SK-N-SH treated with all-trans-retinoic acid at 6 μM for 48 hours (cell line): ENCODE results near the gene PTDSS2.
A peak's percentile ranks its signal among the peaks of the same experiment; 100 is the strongest.

Experiments used
- ATAC-seq: fragments of 200-7000 bp; cut with Tn5 transposase; 3 replicates; pipeline ENCODE4 v1.9.1; 2020; ENCODE audit warnings: mild to moderate bottlenecking, moderate library complexity
- ARNTL ChIP-seq: fragments of 450-650 bp; formaldehyde crosslinking; IDR thresholded peaks from 2 replicates; pipeline ENCODE4 v1.5.0; 2020; ENCODE audit warnings: low read depth, mild to moderate bottlenecking, moderate library complexity, borderline replicate concordance
- CREB5 ChIP-seq: fragments of 250-450 bp; sonication (Bioruptor Pico); IDR thresholded peaks from 2 replicates; pipeline ENCODE4 v1.5.1; 2020; ENCODE audit warnings: low read depth, mild to moderate bottlenecking, moderate library complexity
- CSRNP3 ChIP-seq: fragments of 250-450 bp; sonication (Bioruptor Pico); IDR thresholded peaks from 2 replicates; pipeline ENCODE4 v1.5.1; 2021; ENCODE audit warnings: mild to moderate bottlenecking, moderate library complexity
- ESRRG ChIP-seq: fragments of 250-450 bp; sonication (Bioruptor Pico); IDR thresholded peaks from 2 replicates; pipeline ENCODE4 v1.6.1; 2021; ENCODE audit warnings: mild to moderate bottlenecking
- GLIS3 ChIP-seq: fragments of 250-450 bp; sonication (Bioruptor Pico); IDR thresholded peaks from 2 replicates; pipeline ENCODE4 v1.5.0; 2020; ENCODE audit warnings: mild to moderate bottlenecking, moderate library complexity
- OSR1 ChIP-seq: fragments of 250-450 bp; sonication (Bioruptor Pico); IDR thresholded peaks from 2 replicates; pipeline ENCODE4 v1.8.0; 2022; ENCODE audit warnings: moderate library complexity, mild to moderate bottlenecking, inconsistent platforms
- PATZ1 ChIP-seq: fragments of 250-450 bp; sonication (Bioruptor Pico); IDR thresholded peaks from 2 replicates; pipeline ENCODE4 v1.8.0; 2020; ENCODE audit warnings: mild to moderate bottlenecking, moderate library complexity, borderline replicate concordance
- POU6F1 ChIP-seq: fragments of 250-450 bp; sonication (Bioruptor Pico); IDR thresholded peaks from 2 replicates; pipeline ENCODE4 v1.8.0; 2021; ENCODE audit warnings: low read depth, mild to moderate bottlenecking, moderate library complexity, borderline replicate concordance
- PPARA ChIP-seq: fragments of 250-450 bp; sonication (Bioruptor Pico); IDR thresholded peaks from 2 replicates; pipeline ENCODE4 v1.5.0; 2020; ENCODE audit warnings: mild to moderate bottlenecking, borderline replicate concordance
- RARB ChIP-seq: fragments of 250-450 bp; sonication (Bioruptor Pico); IDR thresholded peaks from 2 replicates; pipeline ENCODE4 v1.8.0; 2021; ENCODE audit warnings: mild to moderate bottlenecking, moderate library complexity
- TCF4 ChIP-seq: fragments of 250-450 bp; sonication (Bioruptor Pico); IDR thresholded peaks from 2 replicates; pipeline ENCODE4 v1.8.0; 2021; ENCODE audit warnings: mild to moderate bottlenecking, moderate library complexity, borderline replicate concordance
- TOX ChIP-seq: fragments of 250-450 bp; sonication (Bioruptor Pico); IDR thresholded peaks from 2 replicates; pipeline ENCODE4 v1.8.0; 2021; ENCODE audit warnings: mild to moderate bottlenecking, moderate library complexity, borderline replicate concordance
- TSHZ2 ChIP-seq: fragments of 250-450 bp; sonication (Bioruptor Pico); IDR thresholded peaks from 2 replicates; pipeline ENCODE4 v1.5.0; 2020; ENCODE audit warnings: mild to moderate bottlenecking, moderate library complexity
- ZC3H10 ChIP-seq: fragments of 250-450 bp; sonication (Bioruptor Pico); IDR thresholded peaks from 2 replicates; pipeline ENCODE4 v1.5.1; 2021; ENCODE audit warnings: mild to moderate bottlenecking, moderate library complexity
- ZNF565 ChIP-seq: fragments of 450-650 bp; formaldehyde crosslinking; conservative IDR thresholded peaks from 2 replicates; pipeline ENCODE4 v1.5.0; 2020; ENCODE audit warnings: low read depth, mild to moderate bottlenecking, moderate library complexity
- ZNF70 ChIP-seq: fragments of 450-650 bp; formaldehyde crosslinking; IDR thresholded peaks from 2 replicates; pipeline ENCODE4 v1.5.0; 2020; ENCODE audit warnings: mild to moderate bottlenecking, moderate library complexity
- ZNF8 ChIP-seq: fragments of 450-650 bp; formaldehyde crosslinking; IDR thresholded peaks from 2 replicates; pipeline ENCODE4 v1.5.0; 2020; ENCODE audit warnings: mild to moderate bottlenecking, moderate library complexity

PTDSS2 gene

GRCh38 chr11:412641-413119, 37.4 kb upstream of the PTDSS2 start (continued):
- TF ChIP-seq CSRNP3 (no peak), ZNF565 (no peak)
- TF ChIP-seq, all 23 proteins: peak for 0

GRCh38 chr11:413120-414081, 36.7 kb upstream of the PTDSS2 start:
- no peak for TF ChIP-seq CREB5 (CRISPR knock-in tag)
- TF ChIP-seq TCF4 (CRISPR knock-in tag), result no peak
- no peak for TF ChIP-seq PATZ1
- TF ChIP-seq TSHZ2, result no peak
- TF ChIP-seq OSR1 (CRISPR knock-in tag), result no peak
- no peak for TF ChIP-seq ARNTL (CRISPR knock-in tag)
- TF ChIP-seq ZNF70, result no peak
- no peak for TF ChIP-seq POU6F1 (CRISPR knock-in tag)
- no peak for TF ChIP-seq PPARA (CRISPR knock-in tag)
- no peak for TF ChIP-seq RARB (CRISPR knock-in tag)
- no peak for TF ChIP-seq ESRRG (CRISPR knock-in tag)
- TF ChIP-seq ZC3H10 (CRISPR knock-in tag), result no peak
- no peak for TF ChIP-seq GLIS3
- TF ChIP-seq CSRNP3, result no peak
- TF ChIP-seq ZNF8 (CRISPR knock-in tag), result no peak
- peak; percentile 26 for ATAC-seq

- ATAC-seq, result peak; percentile 7; the same call in 1 of the 3 replicates
- no peak for TF ChIP-seq OSR1 (CRISPR knock-in tag)
- TF ChIP-seq ZNF8 (CRISPR knock-in tag), result no peak
- no peak for TF ChIP-seq TOX (CRISPR knock-in tag)
- TF ChIP-seq ZNF70, result no peak
- no peak for TF ChIP-seq RARB (CRISPR knock-in tag)
- TF ChIP-seq PPARA (CRISPR knock-in tag), result no peak
These were observed 35.7 kb upstream of the PTDSS2 start for GRCh38 chr11:414318-414857.
